Left forelimb (tissue), 1 donor: ENCODE data around the gene CBARP.
A peak's percentile ranks its signal among the peaks of the same experiment; 100 is the strongest.

Experiments
- DNase-seq: peaks from one replicate; pipeline ENCODE4 v3.0.0-alpha.2; 2018; ENCODE audit warnings: low spot score

CBARP gene

GRCh38 chr19:1275976-1276627, 38.3 kb upstream of the CBARP start:
- DNase-seq = no peak

- peak; percentile 96 for DNase-seq
These were observed 37.6 kb upstream of the CBARP start, which contains the start of gene FAM174C for GRCh38 chr19:1275260-1275975. Gene FAM174C, plus strand, starts transcription at chr19:1275530. Its CDS starts 20 bp downstream, at chr19:1275550.

- no peak for DNase-seq
These were observed 37.1 kb upstream of the CBARP start for GRCh38 chr19:1274852-1275259.

GRCh38 chr19:1274081-1274851, 36.5 kb upstream of the CBARP start:
- DNase-seq = no peak

- no peak for DNase-seq
These were observed 35.6 kb upstream of the CBARP start for GRCh38 chr19:1273263-1274041.

GRCh38 chr19:1272423-1273262, 34.8 kb upstream of the CBARP start:
- no peak for DNase-seq

GRCh38 chr19:1271528-1272422, 34.0 kb upstream of the CBARP start:
- no peak for DNase-seq

GRCh38 chr19:1270854-1271527, 33.2 kb upstream of the CBARP start:
- no peak for DNase-seq

- no peak for DNase-seq
These were observed 32.5 kb upstream of the CBARP start for GRCh38 chr19:1270213-1270853.

- peak; percentile 93 for DNase-seq
These were observed 31.8 kb upstream of the CBARP start for GRCh38 chr19:1269478-1270212.

GRCh38 chr19:1269065-1269477, 31.3 kb upstream of the CBARP start, which contains the start of gene CIRBP:
Gene CIRBP, plus strand, starts transcription at chr19:1269332. Its CDS starts 1,602 bp downstream, at chr19:1270934.
- DNase-seq = peak; percentile 99

GRCh38 chr19:1268226-1269064, 30.6 kb upstream of the CBARP start:
- no peak for DNase-seq

- DNase-seq = no peak
These were observed 29.8 kb upstream of the CBARP start for GRCh38 chr19:1267477-1268225.

- peak; percentile 90 for DNase-seq
These were observed 29.2 kb upstream of the CBARP start for GRCh38 chr19:1266916-1267476.

GRCh38 chr19:1266129-1266915, 28.5 kb upstream of the CBARP start:
- DNase-seq = peak; percentile 85
